Brain microvascular endothelial cell (primary cell): ENCODE data around the gene WNT7A.

Source experiments
- DNase-seq: peaks from one replicate; pipeline ENCODE4 v3.0.0-alpha.2; 2020
- H3K27ac ChIP-seq: fragments of 250-450 bp; sonication (Bioruptor Pico); 2 replicates; pipeline ENCODE4 v1.5.1; 2020; ENCODE audit warnings: mild to moderate bottlenecking, moderate library complexity
- H3K27me3 ChIP-seq: fragments of 250-450 bp; sonication (Bioruptor Pico); replicated peaks from 2 replicates; pipeline ENCODE4 v1.5.1; 2020; ENCODE audit warnings: mild to moderate bottlenecking
- H3K36me3 ChIP-seq: fragments of 250-450 bp; sonication (Bioruptor Pico); replicated peaks from 2 replicates; pipeline ENCODE4 v1.5.1; 2020; ENCODE audit warnings: mild to moderate bottlenecking
- H3K4me3 ChIP-seq: 2 replicates; pipeline ENCODE4 v1.5.1; 2011; ENCODE audit warnings: low read depth, mild to moderate bottlenecking, control low read depth, low read length, moderate library complexity
- CTCF ChIP-seq: IDR thresholded peaks from 2 replicates; pipeline ENCODE4 v1.5.1; 2011; ENCODE audit warnings: low read depth, mild to moderate bottlenecking, moderate library complexity, low read length, control low read depth, inconsistent platforms; ENCODE audit errors: missing control alignments
- in situ Hi-C: cut with HindIII; loops from 2 replicates; pipeline ENCODE4 v1.10.0; 2017; ENCODE audit warnings: low sequenced_read_pairs, low pct_ligation_motif_present

WNT7A gene

GRCh38 chr3:13785853-13786436 lies 93.9 kb downstream of the WNT7A start:
- no peak overlapping the region for H3K27ac ChIP-seq
- DNase-seq, result no peak
- TF ChIP-seq CTCF, result no peak
- no peaks in the 10 kb centered on the region for H3K27me3 ChIP-seq
- in situ Hi-C loops, result no loop called here
- no peak overlapping the region for H3K4me3 ChIP-seq
- no peaks in the 10 kb centered on the region for H3K36me3 ChIP-seq

GRCh38 chr3:13785351-13785750 lies 94.5 kb downstream of the WNT7A start:
- Histone ChIP-seq H3K4me3 (no peak overlapping the region), H3K36me3 (no peaks in the 10 kb centered on the region), H3K27ac (no peak overlapping the region), H3K27me3 (no peaks in the 10 kb centered on the region)
- no peak for TF ChIP-seq CTCF
- in situ Hi-C loops, result no loop called here
- DNase-seq, result no peak

GRCh38 chr3:13783476-13783875 lies 96.4 kb downstream of the WNT7A start:
- Histone ChIP-seq H3K4me3 (no peak overlapping the region), H3K27me3 (no peaks in the 10 kb centered on the region), H3K36me3 (no peaks in the 10 kb centered on the region), H3K27ac (no peak overlapping the region)
- no peak for DNase-seq
- TF ChIP-seq CTCF, result no peak
- in situ Hi-C loops, result no loop called here

- H3K4me3 ChIP-seq, result no peak overlapping the region
- no peak for TF ChIP-seq CTCF
- no peak overlapping the region for H3K27ac ChIP-seq
- no peaks in the 10 kb centered on the region for H3K36me3 ChIP-seq
- H3K27me3 ChIP-seq, result no peaks in the 10 kb centered on the region
- in situ Hi-C loops, result no loop called here
- no peak for DNase-seq
Observed at GRCh38 chr3:13782501-13782900, 97.4 kb downstream of the WNT7A start.

- TF ChIP-seq CTCF, result no peak
- no peaks in the 10 kb centered on the region for H3K27me3 ChIP-seq
- DNase-seq, result no peak
- H3K36me3 ChIP-seq, result no peaks in the 10 kb centered on the region
- no peak overlapping the region for H3K27ac ChIP-seq
- in situ Hi-C loops, result no loop called here
- no peak overlapping the region for H3K4me3 ChIP-seq
Observed at GRCh38 chr3:13781417-13781816, 98.5 kb downstream of the WNT7A start.

GRCh38 chr3:13780432-13781176 lies 99.3 kb downstream of the WNT7A start:
- TF ChIP-seq CTCF, result no peak
- in situ Hi-C loops, result no loop called here

More at GRCh38 chr3:13780432-13781176, 99.3 kb downstream of the WNT7A start:
- no peaks in the 10 kb centered on the region for H3K36me3 ChIP-seq
- H3K27ac ChIP-seq, result no peak overlapping the region
- no peaks in the 10 kb centered on the region for H3K27me3 ChIP-seq
- no peak overlapping the region for H3K4me3 ChIP-seq
- DNase-seq, result no peak
